ENCODE results near the gene SART3.
"Not testable (repeated sequence)": the region's sequence is repeated elsewhere in the genome, so short reads cannot be mapped to it uniquely, and the experiment has no call there.

Gene SART3

DNA sequence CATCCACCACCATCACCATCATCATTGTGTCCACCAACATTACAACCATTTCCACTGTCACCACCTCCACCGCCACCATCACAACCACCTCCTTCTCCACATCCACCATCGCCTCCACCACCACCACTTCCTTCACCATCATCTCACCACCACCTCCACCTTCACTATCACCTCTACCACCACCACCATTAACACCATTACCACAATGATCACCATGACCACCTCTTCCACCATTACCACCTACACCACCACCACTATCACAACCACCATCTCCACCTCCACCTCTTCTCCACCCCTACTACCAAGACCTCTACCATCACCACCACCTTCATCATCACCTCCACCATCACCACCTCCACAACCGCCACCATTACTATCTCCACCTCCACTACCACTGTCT is 17.8 kb upstream of the SART3 start:
- DNase-seq: no peak

DNA sequence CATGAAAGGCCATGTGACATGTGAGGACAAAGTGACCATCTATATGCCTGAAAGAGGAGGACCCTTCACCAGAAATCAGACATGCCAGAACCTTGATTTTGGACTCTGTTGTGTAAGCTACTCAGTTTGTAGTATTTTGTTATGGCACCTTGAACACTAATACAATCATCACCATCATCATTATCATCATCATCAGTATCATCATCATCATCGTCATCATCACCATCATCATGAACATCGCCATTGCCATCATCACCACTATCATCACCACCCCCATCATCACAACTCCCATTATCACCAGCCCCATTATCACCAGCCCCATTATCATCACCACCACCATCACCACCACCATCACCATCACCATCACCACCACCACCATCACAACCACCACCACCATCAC is 17.3 kb upstream of the SART3 start:
- DNase-seq: no peak

DNA sequence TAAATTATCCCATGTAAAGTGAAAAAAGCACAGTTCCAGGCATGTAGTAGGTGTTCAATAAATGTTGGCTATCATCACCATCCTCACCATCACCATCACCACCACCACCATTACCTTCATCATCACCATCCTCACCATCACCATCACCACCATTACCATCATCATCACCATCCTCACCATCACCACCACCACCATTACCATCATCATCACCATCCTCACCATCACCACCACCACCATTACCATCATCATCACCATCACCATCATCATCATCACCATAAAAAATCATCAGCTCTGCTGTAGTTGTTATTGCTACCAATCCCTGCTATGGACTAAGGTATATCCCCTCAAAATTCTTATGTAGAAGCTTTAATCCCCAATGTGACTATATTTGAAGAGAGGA is 16.5 kb upstream of the SART3 start:
- DNase-seq: no peak

DNA sequence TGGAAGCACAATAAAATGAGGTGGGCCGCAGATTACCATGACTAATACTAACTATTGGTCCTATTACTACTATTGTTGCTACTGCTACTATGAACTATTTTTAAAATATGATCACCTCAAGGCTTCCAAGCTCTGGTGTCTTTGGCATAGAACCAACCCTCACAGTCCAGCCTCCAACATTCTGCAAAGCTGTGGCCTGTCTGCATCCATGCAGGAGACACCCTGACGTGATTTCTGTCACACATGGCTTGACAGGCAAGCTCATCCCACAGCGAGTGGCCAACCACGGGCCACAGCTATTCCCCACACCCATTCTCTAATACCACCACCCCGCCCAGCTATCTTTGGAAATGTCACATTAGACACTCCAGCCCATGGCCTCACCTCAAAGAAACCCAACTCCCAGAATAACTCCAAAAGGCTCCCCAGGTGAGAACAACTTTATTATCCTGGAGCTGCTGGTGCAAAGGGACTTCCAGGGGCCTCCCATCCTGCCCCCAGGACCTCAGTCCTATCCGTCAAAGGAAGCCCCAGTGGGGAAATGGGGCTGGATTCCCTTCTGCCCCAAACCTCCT is 15.8 kb upstream of the SART3 start:
- DNase-seq: no peak

DNA sequence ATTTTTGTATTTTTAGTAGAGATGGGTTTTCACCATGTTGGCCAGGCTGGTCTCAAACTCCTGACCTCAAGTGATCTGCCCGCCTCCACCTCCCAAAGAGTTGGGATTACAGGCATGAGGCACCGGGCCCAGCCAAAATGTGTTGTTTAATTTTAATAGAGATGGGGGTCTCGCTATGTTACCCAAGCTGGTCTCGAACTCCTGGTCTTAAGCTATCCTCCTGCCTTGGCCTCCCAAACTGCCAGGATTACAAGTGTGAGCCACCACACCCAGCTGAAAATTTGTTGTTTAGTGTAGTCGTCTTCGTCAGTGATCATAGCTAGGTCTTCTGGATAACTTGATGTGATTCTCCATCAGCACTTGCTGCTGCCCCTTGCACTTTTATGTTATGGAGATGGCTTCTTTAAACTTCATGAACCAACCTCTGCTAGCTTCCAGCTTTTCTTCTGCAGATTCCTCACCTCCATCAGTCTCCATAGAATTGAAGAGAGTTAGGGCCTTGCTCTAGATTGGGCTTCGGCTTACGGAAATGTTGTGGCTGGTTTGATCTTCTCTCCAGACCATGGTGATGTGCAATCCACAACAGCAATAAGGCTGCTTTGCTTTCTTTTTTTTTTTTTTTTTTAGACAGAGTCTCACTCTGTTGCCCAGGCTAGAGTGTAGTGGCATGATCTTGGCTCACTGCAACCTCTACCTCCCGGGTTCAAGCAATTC is 14.4 kb upstream of the SART3 start:
- no peak for DNase-seq

DNA sequence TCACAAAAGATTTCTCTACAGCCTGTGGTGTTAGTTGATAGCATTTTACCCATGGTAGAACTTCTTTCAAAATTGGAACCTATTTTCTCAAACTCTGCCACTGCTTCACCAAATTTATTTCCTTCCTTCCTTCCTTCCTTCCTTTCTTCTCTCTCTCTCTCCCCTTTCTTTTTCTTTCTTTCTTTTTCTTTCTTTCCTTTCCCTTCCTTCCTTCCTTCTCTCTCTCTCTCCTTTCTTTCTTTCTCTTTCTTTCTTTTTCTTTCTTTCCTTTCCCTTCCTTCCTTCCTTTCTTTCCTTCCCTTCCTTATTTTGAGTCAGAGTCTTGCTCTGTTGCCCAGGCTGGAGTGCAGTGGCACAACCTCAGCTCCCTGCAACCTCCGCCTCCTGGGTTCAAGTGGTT is 13.3 kb upstream of the SART3 start:
- not testable (repeated sequence) for DNase-seq

DNA sequence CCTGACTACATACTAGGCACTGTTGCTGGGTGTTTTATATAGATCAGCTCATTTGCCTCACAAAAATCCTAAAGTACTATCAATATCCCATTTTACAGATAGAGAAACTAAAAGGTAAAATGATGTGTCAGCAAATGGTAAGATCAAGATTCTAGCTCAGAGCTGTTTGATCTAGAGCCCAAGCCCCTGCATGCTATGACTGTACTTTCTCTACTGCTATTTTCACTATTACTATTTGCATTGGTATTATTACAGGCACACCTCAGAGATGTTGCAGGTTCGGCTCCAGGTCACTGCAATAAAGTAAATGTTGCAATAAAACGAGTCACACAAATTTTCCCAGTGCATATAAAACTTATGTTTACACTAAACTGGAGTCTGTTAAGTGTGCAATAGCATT is 12.3 kb upstream of the SART3 start:
- DNase-seq: no peak

DNA sequence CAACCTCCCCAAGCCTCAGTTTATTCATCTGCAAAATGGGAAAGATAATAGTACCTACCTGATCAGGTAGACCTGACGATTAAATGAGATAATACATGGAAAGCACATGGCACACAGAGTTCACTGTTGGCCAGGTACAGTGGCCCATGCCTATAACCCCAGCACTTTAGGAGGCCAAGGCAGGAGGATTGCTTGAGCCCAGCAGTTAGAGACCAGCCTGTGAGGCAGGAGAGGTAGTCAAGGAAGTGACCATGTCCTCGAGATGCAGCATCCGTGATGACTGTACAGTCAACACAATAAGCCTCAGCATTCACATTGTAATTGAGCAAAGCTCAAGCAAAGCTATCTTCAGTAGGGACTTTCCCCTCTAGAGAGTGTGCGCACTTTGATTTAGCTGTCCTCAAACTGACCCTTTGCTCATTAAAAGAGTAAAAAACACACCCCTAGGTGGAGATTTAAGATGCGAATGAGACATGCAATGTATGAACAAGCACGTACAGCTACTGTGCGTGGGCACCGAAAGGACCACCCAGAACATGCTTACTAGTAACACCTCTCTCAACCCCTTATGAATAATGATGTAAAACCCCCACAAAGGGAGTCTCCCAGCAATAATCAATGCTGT is 11.3 kb upstream of the SART3 start:
- DNase-seq: no peak

DNA sequence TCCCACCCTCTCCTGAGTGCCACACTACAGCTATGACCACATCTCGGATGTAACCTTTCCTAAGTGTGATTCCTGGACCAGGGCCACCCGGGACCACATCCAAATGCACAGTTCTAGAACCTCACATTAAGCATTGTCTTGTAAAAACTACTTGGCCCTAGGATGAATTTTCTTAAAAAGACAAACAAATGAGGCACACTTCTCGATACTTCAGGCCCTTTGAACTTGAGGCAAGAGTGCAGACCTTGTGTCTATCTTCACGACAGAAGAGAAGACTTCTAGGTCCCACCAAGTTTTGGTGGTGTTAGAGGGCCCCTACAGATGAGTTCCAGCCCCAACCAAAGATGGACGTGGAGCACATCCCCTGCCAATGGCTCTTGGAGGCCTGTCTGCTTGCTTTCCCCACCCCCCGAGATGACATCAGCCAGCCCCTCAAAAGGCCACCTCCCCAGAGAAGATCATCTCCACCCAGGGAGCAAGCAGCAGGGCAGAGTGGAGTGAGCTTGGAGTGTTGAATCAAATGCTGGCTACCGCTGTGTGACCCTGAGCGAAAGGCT is 10.7 kb upstream of the SART3 start:
- no peak for DNase-seq

DNA sequence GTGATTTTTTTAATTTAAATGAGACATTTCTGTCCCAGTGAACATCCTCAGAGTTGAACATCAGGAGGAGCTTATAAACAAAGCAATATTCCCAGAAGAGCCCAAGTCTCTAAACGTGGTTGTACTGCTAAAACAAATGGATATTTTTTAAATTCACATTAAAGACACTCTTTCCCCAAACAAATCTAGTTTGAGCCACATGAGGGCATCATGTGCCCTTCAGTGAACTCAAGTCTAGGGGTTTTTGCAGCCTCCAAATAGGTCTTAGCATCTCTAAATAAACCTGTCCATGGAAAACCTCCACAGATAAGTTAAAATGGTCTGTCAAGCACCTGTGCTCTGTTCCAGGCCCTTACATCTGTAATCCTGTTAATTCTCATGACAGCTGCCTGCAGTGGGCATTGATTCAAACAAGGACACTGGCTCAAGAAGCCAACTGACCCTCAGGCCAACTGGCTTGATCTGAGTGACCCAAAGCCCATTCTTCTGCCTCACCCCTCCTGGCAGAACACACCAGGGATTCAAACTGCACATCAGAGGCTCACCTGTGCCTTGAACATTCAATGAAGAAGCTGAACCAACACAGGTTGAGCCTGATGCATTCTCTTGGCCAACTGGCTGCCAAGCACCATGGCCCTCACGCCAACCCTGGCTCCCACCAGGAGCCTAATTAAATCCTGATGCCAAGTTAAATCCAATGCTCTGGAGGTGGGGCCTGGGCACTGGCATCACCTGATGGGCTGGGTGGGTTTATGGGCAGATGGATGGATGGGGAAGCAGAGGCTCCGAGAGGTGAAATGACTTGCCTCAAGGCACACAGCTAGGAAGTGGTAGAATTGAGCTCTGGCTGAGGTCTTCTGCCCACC is 10.0 kb upstream of the SART3 start:
- peak; percentile 35 for DNase-seq

DNA sequence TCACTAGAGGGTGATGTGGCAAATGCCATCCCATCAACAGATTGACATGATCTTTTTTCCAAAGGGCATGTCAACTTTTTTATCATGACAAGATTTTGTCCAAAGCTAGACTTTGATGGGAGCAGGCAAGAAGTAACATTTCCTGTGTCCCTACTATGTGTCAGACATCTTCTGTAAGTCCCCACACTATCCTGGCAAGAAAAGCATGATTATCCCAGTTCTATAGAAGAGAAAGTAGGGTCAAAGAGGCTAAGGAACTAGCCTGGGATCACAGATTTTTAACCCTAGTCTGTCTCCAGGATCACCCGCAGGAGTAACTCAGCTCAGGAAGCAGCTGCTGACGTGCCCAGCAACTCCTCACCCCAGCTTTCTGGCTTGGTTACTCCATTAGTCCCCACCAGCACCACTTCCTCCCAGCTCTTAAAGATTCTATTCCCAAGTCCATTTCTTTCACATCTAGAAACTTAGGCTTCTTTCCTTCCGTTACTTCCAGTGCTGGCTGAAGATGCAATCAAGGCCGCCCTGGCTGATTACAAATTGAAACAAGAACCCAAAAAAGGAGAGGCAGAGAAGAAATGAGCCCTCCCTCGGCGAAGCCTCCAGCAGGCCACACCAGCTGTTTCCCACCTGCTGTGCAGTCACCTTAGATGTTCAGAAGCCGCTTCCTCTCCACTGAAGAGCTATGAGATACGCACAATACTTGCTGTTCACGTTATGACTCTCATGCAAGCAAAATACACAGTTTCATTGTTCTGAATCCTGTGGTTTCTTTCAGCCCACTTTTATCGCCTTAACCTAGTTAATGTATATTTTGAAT is 7.6 kb upstream of the SART3 start:
- peak; percentile 78 for DNase-seq

DNA sequence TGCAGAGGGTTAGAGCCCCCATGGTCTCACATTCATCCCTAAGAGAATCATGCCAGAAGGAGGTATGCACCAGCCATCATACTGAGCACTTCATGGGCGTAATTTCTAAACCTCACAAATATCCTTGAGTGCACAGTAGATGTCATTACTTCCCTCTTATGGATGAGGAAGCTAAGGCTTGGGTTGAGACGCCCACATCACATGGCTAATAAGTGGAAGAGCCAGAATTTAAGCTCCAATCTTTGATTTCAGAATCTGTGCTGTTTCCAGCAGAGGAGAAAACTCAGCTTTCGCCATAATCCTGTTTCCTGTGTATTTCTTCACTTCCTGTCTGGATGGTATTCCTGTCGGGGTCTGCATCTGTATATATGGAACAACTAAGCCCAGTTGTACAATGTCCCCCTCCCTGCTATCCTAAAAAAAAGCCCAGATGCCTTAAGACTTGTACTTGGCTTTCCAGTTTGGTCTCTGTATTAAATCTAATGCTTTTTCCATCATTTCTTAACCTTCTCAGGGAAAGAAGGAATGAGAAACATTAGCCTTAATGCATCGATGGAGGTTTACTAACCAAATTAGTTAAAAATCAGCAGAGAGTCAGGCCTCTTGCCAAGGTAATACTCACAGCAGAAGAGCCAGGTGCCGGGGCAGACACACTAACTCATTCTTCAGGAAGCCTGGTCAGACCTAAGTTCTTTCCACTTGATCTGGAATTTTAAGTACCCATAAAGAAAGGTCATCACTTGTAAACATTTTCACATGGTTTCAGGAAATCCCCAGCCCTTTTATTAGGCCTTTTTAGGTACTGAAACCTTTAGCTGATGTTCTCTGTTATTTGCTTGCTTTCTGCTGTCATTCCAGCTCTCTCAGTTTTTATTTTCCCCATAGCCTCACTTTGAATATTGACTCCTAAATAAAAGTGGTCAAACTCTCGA is 6.7 kb upstream of the SART3 start:
- no peak for DNase-seq

DNA sequence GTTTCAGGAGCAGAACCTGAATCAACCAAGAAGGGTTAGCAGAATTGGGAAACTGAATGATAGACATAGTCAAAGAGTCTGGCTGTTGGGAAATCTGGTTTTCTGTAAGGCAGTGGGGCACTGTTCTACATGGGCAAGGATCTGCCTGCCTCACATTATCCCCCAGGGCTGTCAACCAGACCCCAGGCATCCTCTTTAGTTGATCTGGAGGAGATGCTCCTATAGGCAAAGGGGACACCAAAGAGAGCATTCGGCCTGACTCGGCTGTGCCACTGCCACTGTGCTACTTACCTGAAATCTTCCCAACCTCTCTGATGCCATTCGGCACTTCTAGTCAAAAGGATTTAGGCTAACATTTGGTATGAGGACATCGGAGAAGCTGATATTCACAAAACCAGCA is 5.5 kb upstream of the SART3 start:
- no peak for DNase-seq

DNA sequence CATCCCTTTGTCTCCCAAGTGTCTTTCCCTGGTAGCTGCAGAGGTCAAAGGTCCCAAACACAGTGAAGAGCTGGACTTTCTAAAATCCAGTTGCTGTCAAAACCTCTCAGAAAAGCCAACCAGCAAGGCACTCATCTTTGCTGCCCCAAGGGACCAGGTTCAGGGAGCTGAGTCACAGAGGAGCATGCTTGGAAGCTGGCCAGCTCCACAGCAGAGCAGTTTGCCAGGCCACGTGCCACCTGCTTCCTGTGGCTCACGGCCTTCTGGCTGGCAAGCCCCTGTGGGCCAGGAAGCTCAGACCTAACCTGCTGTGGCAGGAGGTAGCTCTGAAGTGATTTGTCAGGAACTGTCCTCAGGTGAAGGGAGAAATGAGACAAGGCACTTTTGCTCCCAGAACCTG is 5.0 kb upstream of the SART3 start:
- peak; percentile 60 for DNase-seq

DNA sequence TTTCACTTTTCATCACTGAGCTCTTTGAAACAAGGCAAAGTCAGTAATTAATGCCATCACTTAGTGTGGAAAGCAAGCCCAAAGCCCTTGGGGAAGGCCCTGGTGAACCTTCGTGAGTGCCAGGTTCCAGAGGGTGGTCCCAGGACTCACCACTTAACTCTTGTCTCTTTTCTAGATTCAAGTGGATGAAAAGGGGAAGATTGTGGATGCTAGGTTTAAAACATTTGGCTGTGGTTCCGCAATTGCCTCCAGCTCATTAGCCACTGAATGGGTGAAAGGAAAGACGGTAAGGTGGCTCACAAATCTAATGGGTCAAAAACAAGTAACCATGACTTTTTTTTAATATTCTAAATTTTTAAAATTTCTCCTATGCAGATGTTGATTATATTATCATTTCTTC is 4.2 kb upstream of the SART3 start:
- DNase-seq: no peak

DNA sequence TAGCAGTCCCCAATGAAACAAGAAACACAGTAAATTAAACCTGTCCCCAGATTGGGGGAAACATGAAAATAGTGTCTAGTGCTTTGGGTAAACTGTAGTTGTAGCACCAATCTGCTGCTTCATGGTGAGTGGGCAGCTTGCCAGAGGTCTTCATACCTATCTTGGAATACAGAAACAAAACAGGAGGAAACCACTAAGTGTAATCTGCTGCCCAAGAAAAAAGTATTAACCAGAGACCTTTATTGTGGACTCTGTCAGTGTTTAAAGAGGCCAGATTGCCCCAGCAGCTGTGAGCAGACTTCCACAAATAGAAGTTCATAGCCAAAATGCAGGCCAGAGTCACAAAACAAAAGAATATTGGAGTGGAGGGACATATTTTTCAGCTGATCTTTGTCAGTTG is 3.8 kb upstream of the SART3 start:
- DNase-seq: no peak

DNA sequence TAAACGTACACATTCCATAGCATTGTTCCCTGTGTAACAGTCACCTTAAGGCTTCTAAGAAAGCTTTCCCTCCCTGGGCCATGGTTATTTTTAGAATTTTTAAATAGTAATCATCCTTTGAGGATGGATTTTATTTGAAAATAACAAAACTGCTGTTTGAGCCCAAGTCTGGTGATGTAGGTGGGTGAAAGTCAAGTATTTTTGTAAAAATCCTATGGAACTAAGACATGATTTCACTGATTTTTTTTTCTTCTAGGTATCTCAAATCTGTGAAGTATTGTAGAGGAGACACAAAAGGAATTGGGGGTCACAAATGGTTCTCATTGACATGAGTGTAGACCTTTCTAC is 2.8 kb upstream of the SART3 start:
- no peak for DNase-seq

DNA sequence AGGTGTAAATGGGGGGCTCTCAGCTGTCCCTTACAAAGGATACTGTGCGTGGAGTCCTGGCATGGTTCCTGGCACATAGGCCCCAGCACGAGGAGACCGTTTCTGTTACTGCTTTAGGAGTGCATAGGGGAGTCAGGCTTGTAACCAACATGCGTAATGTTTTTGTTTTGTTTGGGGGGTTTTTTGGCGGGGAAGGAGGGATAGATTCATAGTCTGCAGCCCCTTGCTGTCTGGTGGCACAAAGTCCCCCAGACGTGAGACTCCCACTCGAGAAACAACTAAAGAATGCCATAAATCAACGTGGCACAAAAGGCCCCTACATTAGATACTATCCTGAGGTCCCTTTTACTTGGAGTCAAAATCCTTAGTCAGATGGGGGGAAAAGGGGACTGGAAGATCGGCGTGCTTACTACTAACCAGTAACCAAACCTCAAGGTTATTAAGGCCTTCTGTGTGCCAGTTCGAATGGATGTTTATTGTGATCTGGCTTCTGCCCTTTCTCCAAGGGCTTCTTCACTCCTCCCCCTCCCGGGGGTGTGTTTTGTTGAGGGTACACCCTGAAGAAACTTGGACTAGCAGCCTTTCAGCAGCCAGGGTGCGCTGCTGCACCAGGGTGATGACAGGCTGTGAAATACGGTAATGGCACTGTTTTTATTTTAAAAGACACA is 2.3 kb upstream of the SART3 start:
- DNase-seq: peak; percentile 91

DNA sequence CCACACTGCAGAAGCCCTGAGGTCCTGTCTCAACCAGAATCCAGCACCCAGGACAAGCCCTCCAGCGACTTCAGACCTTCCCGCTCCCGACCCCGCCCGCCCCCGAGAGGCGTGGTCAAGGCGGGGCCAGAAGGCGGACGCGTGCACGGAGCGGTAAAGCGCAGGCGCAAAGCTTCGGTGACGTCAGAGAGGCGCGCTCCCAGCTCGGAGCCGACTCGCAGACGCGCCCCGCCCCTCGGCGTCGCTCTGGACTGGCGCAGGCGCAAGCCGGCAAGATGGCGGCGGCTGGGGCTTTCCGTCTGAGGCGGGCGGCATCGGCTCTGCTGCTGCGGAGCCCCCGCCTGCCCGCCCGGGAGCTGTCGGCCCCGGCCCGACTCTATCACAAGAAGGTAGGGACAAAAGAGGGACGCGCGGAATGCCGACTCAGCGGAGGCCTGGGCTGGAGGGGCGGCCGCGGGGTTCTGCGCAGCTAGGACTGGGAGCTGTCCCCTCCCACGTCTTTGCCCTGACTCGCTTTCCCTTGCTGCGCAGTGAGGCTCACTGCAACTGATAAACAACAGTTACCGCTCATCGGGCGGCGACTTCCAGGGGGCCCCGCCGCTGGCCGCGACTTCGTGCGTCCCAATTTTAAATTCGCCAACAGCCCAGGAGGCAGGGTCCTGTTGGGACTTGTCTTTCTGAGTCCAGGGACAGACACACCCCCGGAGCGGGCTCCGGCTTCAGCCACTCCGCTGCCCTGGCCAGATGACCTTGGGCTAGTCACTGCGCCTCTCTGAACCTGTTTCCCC is 1.6 kb upstream of the SART3 start, which contains the start of gene ISCU:
Gene ISCU, plus strand, starts transcription at position 249 of the 788 bp plus-strand sequence. Its CDS starts 27 bp downstream, at position 276.
- peak; percentile 98 for DNase-seq

DNA sequence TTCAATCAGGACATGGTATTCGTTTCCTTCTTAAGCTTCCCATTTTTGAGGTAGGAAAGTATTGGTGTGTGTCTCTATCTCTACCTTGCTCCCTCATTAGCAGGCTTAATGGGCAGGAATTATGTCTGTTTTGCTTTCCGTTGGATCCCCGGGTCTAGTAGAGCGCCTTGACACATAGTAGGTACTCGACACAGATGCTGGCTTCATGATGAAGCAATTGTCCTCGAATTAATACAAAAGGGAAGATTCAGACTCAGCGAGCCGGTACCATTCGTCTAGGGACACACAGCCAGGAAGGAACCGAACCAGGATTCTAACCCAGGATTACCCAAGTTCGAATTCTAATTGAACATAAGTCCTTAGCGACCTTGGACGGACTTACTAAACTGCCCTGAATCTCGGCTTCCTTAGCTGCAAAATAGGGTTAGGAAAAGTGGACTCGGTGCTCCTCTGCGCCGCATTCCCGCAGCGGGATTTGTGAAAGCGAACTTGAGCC is 927 bp upstream of the SART3 start:
- DNase-seq: no peak

Measured in CD4-positive, alpha-beta T cell treated with Interleukin-17A for 1 hour (primary cell).